ENCODE results near the gene CSNK1G3.
A peak's percentile ranks its signal among the peaks of the same experiment; 100 is the strongest.

Gene CSNK1G3

DNA sequence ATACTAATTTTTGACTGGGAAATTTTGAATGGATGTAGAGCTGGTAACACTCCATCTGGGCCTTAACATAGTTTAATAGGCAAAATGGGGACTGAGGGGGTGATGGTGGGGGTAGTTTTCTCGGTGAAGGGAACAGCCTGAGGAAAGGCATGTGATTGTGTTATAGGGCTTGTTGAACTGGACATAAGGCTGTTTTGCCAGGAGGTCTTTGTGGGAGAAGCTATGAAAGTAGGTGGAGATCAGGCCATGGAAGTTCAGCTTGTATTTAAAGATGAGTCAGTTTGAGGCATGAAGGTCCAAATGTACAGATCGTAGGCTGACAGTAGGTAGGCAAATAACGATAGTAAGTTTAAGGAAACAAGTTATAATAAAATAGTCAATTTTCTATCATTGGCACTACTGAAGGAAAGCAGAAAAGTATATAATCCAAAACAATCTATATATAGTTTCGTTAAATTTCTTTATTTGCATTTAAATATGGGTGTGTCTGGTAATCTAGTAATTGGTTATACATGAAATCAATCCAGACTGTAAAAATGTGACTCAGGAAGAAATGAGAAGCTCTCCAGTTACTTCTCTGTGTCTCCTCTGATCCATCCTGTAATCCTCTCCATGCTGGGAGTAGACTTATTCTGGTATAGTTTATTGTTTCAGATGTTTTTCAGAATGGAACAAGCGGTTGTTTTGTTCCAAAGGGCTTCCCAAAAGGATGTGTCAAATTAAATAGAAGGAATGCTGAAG is 2.8 kb downstream of the CSNK1G3 start:
- no peak for DNase-seq (ENCODE audit: low spot score)

GRCh38 chr5:123515904-123516303 is 3.9 kb downstream of the CSNK1G3 start:
- no peak for DNase-seq (ENCODE audit: low spot score)

- no peak for DNase-seq (ENCODE audit: low spot score)
Measured at GRCh38 chr5:123517476-123517875, 5.5 kb downstream of the CSNK1G3 start.

- DNase-seq (ENCODE audit: low spot score), result no peak
Measured at GRCh38 chr5:123518111-123518510, 6.1 kb downstream of the CSNK1G3 start.

DNA sequence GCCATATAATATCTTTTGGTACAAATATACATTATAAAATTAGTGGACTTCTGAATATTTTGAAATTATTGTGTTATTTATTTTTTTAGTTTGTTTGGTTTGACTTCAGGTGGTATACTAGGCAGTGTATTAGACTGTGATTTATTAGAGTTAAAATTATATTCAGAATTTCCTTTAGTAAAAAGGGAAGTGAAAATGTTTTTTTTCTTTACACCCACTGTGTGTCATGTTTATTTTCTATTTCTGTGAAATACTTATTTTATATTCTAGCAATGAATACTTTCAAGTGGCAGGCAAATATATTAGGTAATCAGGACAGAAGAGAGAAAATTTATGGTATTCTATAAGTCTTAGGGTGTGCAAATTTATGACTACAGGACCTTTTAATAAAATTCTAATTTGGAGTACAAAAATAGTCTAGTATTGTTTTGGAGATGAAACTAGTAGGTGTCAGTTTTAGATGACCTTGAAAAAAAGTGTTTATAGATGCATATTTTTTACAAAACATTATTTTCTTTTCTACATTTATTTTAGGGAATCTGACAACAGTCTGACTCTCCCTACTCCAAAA is 8.8 kb downstream of the CSNK1G3 start:
- DNase-seq (ENCODE audit: low spot score), result no peak

- DNase-seq (ENCODE audit: low spot score), result no peak
Measured at GRCh38 chr5:123524146-123524545, 12.2 kb downstream of the CSNK1G3 start.

DNA sequence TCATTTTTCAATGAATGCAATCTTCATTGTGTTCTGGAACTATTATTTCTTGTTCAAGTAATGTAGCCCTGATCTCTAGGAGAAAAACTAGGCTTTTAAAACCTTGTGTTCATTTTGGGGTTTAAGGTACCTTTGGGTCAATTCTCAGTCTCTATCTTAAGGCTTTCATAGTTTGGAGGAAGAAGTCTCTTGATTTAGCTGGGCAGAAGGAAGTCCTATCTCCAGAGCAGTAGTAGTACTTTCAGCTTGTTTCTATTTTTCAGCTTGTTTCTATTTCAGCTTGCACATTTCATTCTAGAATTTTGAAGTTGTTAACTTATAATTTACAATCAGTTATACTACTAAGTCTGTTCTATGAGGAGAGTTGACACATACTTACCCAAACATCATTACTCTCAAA is 15.2 kb downstream of the CSNK1G3 start:
- no peak for DNase-seq (ENCODE audit: low spot score)

DNA sequence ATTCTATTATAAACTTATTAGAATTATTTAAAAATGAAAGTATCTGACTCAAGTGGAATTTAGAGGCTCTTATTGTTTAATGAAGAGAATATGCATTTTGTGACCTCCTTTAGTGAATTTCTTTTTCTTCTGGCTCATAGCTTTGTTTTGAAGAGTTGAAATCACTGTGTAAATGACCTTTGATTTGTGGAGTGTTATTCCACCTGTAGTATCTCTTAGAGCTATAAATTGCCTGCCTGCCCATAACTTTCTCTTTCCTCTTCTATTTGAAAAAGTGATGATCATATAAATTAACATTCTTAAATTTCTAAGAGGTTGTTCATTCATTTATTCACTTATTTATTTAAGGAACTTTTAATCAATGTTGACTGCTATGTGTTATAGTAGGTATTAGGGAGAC is 16.1 kb downstream of the CSNK1G3 start:
- no peak for DNase-seq (ENCODE audit: low spot score)

DNA sequence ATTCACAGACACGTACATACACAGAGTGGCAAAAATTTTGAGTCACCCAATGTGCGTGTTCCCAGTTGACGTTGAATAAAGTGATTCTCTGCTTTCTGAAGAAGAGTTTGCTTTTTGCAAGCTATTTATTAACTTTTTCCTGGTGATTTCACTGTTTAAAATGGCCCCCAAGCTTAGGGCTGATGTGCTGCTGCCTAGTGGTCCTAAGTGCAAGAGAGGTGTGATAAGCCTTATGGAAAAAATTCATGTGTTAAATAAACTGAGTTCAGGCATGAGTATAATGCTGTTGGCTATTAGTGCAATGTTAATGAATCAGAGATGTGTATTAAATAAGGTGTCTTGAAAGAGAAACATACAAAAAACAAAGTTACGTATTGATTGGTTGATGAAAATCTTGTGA is 16.9 kb downstream of the CSNK1G3 start:
- DNase-seq (ENCODE audit: low spot score), result no peak

- DNase-seq (ENCODE audit: low spot score), result no peak
Measured at GRCh38 chr5:123530728-123531127, 18.8 kb downstream of the CSNK1G3 start.

DNA sequence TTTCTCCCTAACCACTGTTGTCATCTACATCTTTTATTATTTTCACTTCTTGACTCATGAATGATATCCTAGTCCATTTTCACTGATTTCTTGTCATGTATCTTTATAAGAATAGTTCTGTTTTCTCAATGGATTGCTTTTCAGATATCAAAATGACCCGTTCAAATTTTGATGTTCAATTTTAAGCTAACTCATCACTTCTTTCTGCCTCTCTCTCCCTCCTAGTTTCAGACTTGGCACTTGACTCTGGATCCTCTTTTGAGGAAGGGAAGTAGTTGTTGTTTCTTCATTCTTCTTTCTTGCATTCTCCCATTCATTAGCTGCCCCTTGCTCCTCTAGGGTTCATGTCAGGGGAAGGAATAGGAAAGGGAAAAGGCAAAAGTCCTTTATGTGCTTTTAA is 23.7 kb downstream of the CSNK1G3 start:
- DNase-seq (ENCODE audit: low spot score), result no peak

- DNase-seq (ENCODE audit: low spot score), result no peak
Measured at GRCh38 chr5:123537256-123537655, 25.3 kb downstream of the CSNK1G3 start.

GRCh38 chr5:123537845-123538244 is 25.9 kb downstream of the CSNK1G3 start:
- no peak for DNase-seq (ENCODE audit: low spot score)

GRCh38 chr5:123538670-123539459 is 26.9 kb downstream of the CSNK1G3 start:
- DNase-seq (ENCODE audit: low spot score), result no peak

DNA sequence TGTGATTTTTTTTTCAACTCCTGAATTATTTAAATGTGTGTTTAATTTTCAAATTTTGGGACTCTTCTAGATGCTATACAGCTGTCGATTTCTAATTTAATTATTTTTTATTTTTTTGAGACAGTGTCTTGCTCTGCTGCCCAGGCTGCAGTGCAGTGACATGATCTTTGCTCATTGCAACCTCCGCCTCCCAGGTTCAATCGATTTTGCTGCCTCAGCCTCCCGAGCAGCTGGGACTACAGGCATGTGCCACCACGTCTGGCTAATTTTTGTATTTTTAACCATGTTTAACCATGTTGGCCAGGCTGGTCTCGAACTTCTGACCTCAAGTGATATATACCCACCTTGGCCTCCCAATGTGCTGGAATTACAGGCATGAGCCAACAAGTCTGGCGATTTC is 28.6 kb downstream of the CSNK1G3 start:
- no peak for DNase-seq (ENCODE audit: low spot score)

DNA sequence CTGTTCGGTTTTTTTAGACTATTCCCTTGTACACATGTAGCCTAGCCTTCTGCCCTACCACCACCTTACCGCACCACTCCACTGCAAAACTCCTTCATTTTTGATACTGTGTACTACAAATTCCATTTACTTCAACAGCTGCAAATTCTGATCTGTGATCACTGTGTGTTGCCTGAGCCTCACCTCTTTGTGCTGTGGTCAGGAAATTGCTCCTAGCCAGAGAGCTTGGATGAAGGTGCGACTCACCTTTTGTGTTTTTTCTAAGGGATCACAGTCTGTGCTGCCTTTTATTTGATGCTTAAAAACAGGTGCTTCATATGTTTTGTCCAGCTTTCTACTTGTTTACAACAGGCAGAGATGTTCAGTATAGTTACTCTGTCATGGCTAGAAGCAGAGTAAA is 31.5 kb downstream of the CSNK1G3 start:
- no peak for DNase-seq (ENCODE audit: low spot score)

GRCh38 chr5:123545506-123545905 is 33.5 kb downstream of the CSNK1G3 start:
- DNase-seq (ENCODE audit: low spot score), result peak; percentile 4

DNA sequence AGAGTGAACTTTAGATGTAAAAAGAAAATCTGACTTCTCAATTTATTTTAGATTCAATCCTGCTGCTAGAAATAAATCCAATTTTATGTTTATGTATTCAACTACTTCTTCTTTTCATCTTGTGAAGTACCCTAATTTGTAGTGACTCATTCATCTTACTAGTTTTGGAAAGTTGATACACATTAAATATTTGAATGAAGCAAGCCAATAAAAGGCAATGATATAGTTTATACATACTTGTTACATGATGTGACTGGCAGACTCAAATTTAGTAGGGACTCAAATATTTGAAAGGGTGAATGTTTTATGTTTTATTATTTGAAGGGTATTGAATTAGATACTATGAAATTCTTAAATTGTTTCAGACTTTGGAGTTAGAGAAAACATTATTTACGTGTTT is 34.7 kb downstream of the CSNK1G3 start:
- DNase-seq (ENCODE audit: low spot score), result no peak

DNA sequence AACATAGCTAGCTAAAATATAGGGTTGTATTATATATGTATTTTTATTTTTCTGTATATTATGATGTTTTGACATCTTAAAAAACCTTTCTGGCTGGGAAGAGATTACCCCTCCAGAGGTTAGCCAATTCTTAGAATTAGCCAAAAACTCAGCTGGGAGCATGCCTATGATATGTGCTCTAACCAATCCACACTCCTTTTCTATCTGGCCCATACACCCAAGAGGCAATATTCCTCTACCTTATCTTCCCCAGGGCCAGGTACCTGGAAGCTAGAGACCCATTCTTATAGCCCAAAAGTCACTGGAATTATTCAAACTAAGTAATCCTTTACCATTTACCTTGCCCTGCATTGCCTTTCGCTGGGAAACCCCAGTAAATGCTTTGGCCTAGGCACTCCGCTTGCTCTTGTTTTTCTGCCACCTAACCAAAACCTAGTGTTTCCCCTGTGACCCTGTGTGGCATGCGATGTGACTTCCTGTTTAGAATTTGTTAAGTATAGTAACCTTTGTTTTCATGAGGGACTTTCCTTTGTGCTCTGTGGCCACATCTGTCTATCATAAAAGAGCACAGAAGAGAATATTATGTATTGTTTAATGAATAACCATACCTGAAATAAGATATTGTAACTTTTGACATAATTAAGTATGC is 37.4 kb downstream of the CSNK1G3 start:
- DNase-seq (ENCODE audit: low spot score), result no peak

DNA sequence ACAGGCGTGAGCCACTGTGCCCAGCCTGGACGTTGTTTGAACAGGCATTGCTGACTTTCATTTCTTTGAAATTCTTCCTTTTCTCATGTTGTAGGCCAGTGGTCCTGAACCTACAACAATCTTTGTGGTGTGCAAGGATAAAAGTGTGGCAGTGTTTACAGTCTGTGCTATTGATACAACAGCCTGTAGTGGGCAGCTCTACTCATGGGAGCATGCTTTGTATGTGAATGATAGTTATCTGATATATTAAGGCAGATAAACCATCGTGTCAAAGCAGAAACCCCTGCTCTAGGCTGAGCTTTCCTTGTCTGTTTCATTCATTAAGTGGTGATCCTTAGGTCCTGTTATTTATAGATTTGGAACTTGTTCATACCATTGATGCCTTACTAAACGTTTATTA is 42.6 kb downstream of the CSNK1G3 start:
- no peak for DNase-seq (ENCODE audit: low spot score)

- DNase-seq (ENCODE audit: low spot score), result no peak
Measured at GRCh38 chr5:123557907-123558306, 45.9 kb downstream of the CSNK1G3 start.

DNA sequence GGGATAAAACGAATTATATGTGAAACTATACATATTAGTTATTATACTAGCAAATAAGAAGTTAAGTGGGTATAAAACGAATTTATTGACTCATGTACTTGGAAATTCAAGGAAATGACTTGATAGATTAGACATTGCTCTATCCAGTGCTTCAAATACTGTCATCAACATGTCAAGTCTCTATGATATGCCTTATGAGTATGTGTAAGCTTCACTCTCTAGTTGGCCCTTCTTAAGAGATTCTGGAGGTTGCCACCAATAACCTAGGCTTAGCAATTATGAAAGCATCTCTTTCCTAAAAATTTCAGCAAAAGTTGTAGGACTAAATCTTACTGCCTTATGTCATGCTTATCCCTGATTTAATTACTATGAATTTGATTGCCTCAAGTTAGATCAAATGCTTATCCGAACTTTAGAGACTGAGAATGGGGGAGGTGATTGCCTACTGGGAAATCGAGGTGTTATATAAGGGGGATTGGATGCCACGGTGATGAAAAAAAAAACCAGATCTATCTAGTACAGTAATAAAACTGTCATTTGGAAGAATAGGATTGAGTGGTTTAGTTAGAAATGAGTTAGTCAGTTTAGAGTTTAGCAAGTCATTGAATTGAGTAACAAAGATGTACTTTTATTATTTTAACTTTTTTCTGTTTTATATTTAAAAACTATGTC is 46.9 kb downstream of the CSNK1G3 start:
- DNase-seq (ENCODE audit: low spot score), result no peak

All from hepatic stellate cell (primary cell).